Measurements from ENCODE around the gene HIBADH.

Gene HIBADH

DNA sequence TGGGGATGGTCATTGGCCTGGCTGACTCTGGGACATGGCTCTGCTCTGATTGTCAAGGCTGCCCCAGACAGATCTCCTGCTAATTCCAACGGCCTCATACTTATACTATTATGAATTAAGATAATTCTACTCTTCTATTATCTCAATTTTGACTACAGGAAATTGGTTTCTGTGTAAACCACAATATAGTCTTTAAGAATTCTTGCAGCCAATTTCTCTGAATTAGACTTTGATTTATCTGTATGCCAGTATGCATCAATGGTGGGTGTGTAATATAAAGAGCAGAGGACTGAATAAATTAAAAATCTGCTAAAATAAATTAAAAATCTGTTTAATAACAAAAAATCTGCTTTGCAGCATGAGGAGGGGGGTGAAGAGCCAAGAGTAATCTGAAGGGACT is 27.0 kb downstream of the HIBADH start:
- DNase-seq (ENCODE audit: low read depth in 2 of 2) = no peak

DNA sequence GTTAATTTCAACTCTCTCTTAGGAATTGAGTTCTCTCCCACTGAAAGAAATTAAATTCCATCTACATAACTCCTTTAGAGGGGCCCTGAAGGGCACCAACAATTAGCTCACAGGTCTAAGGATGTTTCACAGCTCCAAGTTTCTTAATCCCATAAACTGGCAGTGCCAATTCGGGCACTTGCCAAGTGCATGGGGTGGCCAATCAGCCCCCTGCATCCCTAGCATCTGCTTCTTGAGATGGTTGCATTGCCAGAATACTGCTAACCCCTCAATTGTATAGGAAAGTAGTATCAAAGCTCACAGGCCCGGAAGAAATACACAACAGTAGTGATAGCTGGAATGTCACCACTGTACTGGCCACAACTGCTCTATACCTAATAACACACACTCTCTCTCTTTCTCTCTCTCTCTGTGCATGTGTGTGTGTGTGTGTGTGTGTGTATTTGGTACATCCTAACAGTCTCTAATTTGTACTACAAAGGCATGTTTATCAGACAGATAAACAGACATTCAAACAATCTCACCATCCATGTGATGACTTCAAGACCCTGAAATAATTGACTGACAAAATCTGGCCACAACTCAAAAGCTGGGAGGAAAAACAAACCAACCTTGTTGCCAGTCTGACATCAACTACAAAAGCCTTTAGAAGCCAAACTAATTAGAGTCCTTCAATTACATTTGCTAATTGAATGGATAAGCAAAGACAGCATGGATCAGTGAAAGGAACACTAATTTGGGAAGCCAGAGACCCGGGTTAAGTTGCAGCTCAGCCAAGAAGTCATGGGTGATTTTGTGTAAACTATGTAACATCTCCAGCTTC is 27.8 kb downstream of the HIBADH start:
- DNase-seq (ENCODE audit: low read depth in 2 of 2) = no peak

DNA sequence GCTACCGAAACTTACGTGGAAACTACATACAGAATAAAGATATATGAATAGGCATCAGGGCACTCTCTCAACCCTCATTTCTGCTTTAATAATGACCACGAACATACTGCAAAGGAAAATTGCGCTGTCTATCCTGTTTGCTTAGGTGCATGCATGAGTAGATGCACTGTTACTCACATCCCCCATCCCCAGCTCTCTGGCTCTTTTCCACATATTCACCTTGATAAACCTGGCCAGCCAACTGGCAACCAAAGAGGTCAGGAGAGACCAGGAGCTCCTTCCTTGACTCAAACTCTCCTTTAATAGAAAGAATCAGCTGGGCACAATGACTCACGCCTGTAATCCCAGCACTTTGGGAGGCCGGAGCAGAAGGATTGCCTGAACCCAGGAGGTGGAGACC is 29.6 kb downstream of the HIBADH start:
- no peak for DNase-seq (ENCODE audit: low read depth in 2 of 2)

DNA sequence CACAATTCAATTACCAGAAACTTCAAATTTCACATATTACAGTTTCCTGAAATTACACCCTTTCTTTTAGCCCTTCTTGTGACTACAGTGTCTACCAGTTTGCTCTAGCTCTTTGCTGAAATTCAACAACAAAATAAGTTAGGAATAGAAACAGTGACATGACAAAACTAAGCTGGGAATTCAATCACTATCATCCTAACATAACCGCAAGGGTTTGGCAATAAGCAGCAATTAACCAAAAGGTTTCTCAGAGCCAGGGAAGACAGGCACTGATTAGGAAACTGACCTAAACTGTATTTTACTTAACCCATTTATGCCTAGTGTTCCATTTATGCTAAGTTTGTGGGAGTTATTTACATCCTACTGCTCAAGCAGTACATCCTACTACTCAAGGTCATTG is 31.3 kb downstream of the HIBADH start:
- DNase-seq (ENCODE audit: low read depth in 2 of 2) = no peak

DNA sequence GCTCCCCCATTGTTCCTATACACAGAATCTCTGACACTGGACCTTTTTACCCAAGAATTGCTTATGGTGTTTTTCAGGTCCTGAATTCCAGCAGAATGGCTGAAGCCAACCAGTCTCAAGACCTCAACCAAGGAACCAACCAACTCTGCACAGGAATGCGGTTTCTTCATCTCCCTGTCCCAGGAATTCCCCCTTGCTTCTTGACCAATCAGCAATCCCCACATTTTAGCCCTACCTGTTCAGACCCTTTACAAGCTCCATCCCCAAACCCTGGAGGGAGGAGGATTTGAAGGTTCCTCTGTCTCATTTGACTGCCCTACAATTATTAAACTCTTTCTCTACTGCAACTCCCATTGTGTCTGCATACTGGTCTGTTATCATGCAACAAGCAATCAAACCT is 35.5 kb downstream of the HIBADH start:
- no peak for DNase-seq (ENCODE audit: low read depth in 2 of 2)

DNA sequence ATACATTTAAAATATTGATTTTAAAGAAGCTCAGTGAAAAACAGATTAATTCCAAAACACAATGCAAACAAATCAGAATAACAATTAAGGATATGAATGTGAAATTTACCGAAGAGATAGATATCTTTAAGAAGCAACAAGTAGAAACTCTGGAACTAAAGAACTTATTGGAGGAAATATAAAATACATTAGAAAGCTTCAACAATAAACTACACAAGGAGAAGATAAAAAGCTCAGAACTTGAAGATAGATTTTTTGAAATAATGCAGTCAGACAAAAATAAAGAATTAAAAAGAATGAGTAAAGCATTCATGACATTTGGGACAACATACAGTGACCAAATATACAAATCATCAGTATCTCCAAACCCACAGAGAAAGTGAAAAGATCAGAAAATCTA is 43.2 kb downstream of the HIBADH start:
- DNase-seq (ENCODE audit: low read depth in 2 of 2) = no peak

DNA sequence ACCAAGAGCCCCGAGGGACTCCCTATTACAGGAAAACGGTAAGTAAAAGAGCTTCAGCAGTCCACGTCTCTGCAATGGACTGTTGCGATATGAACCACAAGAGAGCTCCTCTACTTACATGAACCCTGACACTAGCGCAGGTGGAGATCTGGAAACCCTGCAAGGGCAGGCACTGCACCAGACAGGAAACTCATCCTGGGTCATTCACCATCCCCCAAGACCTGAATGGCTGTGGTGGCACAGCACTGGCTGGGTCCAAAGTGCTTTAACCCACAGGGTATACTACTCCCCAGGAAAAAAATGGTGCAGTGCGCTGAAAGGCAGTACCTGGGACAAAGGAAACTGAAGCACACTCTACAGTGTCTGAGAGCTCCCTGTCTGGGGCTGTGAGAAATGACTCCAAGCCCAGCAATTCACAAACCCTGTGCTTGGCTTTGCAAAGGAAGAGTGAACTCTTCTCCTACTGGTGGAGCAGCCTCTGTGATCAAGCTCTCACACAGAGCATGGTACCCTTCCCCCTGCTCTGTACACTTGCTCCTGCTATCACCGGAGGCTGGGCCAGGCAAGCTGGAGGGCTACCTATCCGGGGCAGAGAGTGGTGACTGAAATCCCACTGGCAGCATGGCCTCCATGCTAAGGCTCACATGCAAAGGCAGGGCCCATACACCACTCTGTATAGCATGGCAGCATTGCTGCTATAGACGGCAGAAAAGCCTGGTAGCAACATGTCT is 44.9 kb downstream of the HIBADH start:
- no peak for DNase-seq (ENCODE audit: low read depth in 2 of 2)

DNA sequence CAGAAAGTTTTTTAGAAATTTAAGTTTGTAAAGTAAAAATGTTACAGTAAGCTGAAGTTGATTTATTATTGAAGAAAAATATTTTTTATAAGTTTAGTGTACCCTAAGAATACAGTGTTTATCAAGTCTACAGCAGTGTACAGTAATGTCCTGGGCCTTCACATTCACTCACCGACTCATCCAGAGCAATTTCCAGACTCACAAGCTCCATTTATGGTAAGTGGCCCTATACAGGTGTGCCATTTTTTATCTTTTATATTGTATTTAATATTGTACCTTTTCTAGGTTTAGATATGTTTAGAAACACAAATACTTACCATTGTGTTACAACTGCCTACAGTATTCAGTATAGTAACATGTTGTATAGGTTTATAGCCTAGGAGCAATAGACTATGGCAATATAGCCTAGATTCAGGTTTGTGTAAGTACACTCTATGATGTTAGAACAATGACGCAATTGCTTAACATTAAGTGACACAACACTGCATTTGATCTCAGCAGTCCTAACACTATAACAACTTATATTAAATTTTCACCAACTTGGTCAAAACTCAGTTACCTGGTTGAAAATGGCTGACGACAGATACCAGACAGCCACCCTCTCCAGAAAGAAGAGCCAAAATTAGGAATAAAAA is 45.7 kb downstream of the HIBADH start:
- no peak for DNase-seq (ENCODE audit: low read depth in 2 of 2)

DNA sequence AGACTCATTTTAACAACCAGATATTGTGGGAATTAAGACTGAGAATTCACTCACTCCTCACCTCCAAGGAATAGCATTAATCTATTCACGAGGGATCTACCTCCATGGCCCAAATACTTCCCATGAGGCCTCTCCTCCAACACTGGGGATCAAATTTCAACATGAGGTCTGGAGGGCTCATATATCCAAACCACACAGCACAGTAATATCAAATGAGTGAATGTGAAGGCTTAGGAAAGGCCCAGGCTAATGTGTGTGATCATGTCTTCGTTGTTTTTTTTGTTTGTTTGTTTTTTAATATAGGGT is 46.5 kb downstream of the HIBADH start:
- DNase-seq (ENCODE audit: low read depth in 2 of 2) = no peak

DNA sequence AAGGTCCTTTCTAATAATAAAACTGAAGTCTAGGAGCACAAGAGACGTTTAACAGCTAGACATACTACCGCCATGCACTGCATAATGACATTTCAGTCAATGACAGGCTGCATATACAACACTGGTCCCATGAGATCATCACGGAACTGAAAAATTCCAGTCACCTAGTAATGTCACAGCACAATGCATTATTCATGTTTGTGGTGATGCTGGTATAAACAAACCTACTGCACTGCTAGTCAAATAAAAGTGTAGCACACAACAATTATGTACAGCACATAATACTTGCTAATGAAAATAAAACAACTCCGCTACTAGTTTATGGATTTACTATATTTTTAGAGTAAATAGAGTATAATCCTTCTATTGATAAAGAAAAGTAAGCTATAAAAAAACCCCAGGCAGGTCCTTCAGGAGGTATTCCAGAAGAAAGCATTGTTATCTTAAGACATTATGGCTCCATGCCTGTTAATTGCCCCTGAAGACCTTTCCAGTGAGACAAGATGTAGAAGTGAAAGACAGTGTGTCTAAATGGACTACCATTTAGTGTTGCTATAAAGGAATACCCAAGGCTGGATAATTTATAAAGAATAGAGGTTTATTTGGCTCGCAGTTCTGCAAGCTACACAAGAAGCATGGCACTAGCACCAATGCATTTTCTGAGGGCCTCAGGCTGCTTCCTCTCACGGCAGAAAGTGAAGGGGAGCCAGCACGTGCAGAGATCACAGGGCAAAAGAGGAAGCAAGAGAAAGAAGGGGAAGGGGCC is 47.1 kb downstream of the HIBADH start:
- DNase-seq (ENCODE audit: low read depth in 2 of 2) = no peak

DNA sequence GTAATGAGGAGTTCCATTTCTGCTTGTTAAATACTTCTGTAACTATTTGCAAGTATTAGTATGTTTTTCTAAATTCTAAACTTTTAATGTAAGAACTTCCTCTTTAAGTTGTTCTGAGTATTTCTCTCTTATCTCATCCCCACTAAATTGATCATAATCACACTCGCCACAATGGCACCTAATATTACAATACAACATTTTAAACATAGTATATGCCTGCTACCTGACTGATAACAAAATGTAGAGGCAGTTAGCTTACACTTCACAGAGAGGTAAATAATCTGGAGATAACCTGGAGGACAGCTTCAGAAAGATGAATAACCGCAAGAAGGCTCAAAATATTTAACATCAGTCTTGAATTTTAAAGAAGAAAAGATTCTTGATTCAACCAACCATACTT is 48.6 kb downstream of the HIBADH start:
- DNase-seq (ENCODE audit: low read depth in 2 of 2) = no peak

DNA sequence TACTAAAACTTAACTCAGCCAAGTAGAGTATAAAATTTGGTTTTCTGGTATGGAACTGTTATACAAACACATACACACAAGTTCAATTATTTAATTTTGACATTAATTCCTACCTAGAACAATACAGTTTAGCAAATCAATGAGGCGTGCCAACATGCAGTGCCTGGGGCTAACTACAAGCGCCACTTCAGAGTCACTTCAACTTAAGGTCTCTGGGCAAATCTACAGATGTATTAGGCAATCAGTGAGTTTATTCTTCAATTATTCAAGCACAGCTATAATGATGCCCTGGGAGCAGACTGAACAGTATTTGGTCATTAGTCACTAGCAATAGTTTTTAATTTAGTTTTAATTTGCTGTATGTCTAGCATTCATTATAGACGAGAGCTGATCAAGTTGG is 51.6 kb downstream of the HIBADH start:
- no peak for DNase-seq (ENCODE audit: low read depth in 2 of 2)

DNA sequence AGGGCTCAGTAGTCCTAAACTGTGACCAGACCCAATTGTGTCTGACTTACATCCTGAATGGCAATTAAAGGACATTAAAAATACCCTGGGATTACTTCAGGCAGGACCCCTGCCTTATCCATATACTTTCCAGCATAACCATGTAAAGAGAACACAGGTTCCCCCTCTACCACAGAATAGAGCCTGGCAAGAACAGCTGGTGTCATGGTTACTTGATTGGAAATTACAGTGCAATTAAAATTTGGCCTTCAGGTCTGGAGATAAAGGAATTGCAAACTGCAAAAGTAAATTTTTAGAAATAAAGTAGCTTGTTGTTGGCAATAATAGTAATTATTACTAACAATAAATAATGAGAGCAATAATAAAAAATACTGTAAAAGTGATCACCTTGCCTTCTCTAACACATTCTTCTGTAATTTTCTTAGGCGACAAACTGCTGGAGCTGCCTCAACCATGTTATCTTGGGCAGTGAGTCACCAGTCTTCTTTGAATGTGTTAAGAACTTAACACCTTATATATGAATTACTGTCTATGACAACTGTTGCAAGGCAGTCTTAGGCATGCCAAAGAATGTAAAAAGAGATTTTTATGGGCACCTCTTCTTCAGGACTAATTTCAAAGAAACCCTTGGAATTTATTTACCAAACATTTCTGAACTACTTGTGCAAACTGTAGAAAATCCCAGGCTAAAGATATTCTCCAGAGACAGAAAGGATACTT is 53.7 kb downstream of the HIBADH start:
- no peak for DNase-seq (ENCODE audit: low read depth in 2 of 2)

DNA sequence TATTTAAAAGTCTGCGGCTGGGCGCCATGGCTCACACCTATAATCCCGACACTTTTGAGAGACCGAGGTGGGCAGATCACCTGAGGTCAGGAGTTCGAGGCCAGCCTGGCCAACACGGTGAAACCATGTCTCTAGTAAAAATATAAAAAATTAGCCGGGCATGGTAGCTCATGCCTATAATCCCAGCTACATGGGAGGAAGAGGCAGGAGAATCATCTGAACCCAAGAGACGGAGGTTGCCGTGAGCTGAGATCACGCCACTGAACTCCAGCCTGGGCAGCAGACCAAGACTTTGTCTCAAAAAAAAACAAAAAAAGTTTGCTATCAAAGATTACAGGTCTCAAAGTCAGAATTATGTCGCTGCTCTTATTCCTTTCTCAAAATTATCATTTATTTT is 55.5 kb downstream of the HIBADH start:
- no peak for DNase-seq (ENCODE audit: low read depth in 2 of 2)

DNA sequence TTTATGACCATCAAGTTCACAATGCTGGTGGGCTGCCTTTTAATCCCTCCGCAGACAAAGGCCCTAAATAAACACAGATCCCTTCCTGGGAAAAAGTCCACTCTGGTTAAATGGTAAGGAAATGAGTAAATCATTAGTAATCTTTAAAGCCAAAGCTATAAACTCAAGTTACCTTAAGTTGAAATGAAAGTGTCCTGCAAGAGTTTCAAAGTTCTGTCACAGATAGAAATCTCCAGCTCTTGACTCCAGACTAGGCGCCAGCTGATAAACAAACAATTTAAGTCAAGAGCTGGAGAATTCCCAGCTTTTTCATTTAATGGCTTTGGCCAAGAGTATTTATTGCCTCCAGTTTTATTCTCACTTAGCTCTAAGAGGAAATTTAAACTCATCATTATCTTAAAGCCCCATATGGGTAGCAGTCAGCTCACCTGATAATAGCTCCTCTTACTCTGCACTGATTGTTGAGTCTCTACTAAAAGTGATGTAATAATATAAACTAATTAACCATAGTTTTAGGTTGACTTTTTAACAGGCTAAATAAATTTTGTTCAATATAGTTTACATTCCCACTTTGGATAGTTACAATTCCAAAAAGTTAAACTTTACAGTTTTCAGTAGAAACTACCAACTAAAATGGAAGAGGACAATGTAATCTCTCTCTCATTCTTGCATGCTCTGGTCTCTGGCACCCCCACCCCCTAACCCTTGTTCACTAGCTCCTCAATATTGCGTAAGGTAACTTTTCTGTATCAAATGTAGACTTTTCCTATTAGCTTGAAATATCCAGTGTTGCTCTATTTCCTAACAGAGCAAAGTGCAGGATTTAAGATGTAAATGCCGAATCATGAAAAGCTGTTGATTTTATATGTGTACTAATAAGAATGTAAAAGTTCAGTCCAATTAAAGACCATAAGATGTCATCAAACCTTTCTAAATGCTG is 56.1 kb downstream of the HIBADH start:
- DNase-seq (ENCODE audit: low read depth in 2 of 2) = no peak

DNA sequence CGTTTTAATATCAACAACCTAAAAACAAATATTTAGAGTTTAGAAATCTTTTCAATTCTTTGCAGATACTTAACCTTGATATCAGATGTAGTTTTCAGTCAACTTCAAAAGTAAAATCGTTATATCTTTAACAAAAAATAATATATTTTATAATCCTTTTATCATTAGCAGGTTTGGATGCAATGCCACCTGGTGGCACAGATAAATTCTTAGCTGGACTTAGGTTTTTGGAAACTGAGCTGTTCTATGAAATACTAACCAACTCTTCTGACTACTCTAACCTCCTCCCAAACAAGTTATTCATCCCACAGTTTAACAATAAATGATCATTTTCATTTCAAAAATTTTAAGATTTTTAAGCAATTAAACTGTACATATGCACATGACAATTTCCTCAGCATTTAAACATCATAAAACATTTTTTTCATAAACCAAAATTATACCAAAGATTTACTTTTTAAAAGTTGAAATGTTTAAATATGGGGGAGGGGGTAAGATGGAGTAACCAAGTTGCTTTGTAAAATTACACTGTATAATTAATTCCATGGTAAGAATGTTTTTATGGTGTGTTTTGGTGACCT is 56.9 kb downstream of the HIBADH start:
- DNase-seq (ENCODE audit: low read depth in 2 of 2) = no peak

DNA sequence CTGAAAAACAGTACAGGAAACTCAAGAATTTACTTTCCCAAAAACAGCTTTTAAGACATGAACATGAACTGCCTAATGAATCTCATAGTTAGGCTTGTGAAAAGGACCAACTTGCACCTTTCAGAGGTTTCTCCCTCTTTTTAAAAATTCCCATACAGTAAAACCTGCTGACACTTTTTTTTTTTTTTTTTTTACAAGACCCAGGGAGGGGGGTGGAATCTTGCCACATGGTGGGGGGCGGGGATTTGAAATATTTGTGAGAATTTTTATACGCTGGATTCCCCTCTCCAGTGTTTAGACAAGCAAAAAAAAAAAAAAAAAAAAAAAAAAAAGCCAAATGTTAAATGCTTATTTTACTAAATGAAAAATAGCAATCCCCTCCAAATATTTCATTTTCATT is 57.4 kb downstream of the HIBADH start:
- DNase-seq (ENCODE audit: low read depth in 2 of 2) = no peak

DNA sequence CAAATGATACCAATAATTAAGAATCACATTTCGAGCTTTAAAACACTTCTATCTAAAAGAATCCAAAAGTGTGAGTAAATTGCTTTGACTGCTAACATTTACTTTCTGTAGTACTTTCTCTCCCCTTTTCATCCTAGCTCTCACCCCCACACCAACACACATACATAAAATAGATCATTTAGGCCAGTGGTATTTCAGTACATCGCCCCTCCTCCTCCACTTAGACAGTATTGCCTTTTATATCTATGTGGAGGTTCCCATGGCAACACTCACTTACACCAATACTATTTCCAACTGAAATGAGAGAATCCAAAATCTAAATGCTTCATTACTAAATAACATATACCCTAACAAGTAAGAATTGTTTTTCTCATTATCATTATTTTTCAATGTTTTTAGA is 58.9 kb downstream of the HIBADH start:
- DNase-seq (ENCODE audit: low read depth in 2 of 2) = no peak

DNA sequence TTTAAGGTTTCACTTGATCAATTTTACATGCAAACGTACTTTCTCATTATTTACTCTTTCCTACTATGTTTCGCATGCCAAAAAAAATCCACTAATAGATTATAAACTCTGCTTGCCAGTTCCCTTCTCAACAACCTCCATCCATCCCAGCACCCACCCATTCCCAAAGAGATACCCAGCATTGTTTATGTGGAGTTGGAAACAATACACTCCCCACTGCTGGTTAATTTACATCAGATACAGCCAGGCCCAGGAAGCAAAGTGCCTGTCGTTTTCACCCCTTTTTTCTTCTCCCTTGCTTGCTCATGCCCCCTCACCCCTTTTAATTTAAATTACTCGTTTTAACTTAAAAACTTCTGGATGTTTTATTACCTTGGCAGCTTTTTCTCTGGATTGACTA is 59.9 kb downstream of the HIBADH start:
- DNase-seq (ENCODE audit: low read depth in 2 of 2) = no peak

DNA sequence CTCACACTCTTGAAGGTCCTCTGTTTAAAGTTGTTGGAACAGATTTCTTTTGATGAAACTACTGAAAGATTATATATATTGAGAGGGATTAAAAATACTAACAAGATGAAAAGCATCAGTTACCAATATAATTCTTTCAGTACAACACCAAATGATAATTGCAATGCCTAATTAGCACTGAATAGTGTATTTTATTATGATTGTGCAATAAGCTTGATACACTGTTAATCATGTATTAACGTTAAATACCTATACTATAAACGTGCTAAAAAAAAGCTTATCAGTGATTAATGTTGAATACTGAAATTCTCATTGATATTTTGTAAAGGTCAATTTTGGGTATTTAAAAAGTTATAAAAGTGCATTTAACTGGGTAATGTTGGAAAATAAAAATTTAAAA is 61.5 kb downstream of the HIBADH start:
- no peak for DNase-seq (ENCODE audit: low read depth in 2 of 2)
